ENCODE data around the gene SPR. TPM values are rescaled to one million over a fixed set of nuclear protein-coding genes. Genes with fewer than 3 reads are reported as not detected.

The SPR gene
- total and polyA plus RNA-seq, 2 donors (not counting 3 experiments of a cell fraction or from before 2014, with no cell fraction given), result 22.0 to 27.6 TPM

DNA sequence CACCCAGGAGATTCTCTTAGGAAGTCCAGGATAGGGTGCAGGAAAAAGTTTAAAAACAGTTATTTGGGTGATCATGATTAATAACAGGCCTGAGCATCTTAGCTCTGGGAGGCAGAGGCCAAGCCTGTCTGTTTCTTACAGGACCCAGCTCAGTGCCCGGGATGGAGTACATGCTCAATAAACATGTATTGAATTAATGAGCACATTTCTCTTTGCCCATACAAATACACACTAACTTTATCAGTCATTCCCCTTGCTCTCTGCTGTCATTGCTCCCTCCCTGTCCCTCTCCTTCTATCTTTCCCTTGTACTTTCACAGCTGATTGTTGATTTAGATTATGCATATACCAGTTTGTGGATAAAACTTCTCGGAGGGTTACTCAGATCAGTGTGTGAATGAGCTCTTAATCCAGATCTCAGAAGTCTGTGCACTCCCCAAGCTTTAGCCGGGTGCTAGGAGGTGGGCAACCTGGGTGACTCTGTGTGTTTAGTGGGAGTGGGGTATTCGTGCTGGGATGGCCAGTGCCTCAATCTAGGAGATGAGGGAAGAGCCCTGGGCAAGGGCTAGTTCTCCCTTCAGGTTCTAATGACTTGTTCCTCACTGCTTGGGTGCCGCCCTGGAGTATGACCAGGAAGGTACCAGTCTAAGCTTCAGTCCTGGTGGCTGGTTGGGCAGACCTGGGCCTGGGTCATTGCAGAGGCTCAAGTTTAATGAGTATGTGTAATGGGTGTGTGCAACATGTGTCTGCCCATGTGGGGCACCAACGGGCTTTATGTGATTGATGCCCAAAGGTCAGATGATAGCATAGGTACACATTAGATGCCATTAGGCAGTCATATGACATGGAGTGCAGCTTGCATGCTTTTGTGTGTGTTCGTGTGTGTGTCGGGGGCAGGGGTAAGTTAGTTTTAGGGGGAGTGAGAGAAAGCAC is 40.7 kb downstream of the SPR start:
- no peak for FAIRE-seq
- POLR2A ChIA-PET, result no interaction called here
- dilution Hi-C loops (cut with MboI; ENCODE audit: extremely low pct_ligation_motif_present, low sequenced_read_pairs), result no loop called here

More for the DNA sequence above, 40.7 kb downstream of the SPR start:
- H3K9me1 ChIP-seq (replicated peaks; ENCODE audit: control insufficient read depth, extremely low read depth, insufficient read depth, low read length), result no peaks in the 10 kb centered on the region
- no peak overlapping the region for H3K4me3 ChIP-seq (replicated peaks in 1 of 3; ENCODE audit: insufficient read depth in 1 of 3, low read depth in 1 of 3, low read length in 3 of 3)
- H3K4me2 ChIP-seq (ENCODE audit: insufficient read depth, low read length), result no peak overlapping the region
- H3K9me3 ChIP-seq (replicated peaks; ENCODE audit: control insufficient read depth, insufficient read depth, low read length), result peaks cover 3% of the 10 kb centered on the region
- no peaks in the 10 kb centered on the region for H4K20me1 ChIP-seq (replicated peaks; ENCODE audit: control insufficient read depth, extremely low read depth, insufficient read depth, low read length)
- no peak for TF ChIP-seq POLR2AphosphoS5 (IDR thresholded peaks at IDR 0.05; ENCODE audit: insufficient read depth, low read depth, low read length)
- no peak for TF ChIP-seq EZH2 (IDR thresholded peaks at IDR 0.05; ENCODE audit: borderline replicate concordance, low read depth, low read length, severe bottlenecking)
- TF ChIP-seq FOS (IDR thresholded peaks at IDR 0.05; ENCODE audit: borderline replicate concordance, insufficient read depth, low read length), result no peak
- TF ChIP-seq MYC (IDR thresholded peaks at IDR 0.05; ENCODE audit: low read depth, low read length), result no peak
- TF ChIP-seq CTCF (IDR thresholded peaks at IDR 0.05; ENCODE audit: extremely low read depth in 1 of 2, insufficient read depth in 1 of 2, low read depth in 1 of 2, low read length in 2 of 2), result no peak
- TF ChIP-seq, protein P1, sequence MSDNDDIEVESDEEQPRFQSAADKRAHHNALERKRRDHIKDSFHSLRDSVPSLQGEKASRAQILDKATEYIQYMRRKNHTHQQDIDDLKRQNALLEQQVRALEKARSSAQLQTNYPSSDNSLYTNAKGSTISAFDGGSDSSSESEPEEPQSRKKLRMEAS (IDR thresholded peaks at IDR 0.05; ENCODE audit: insufficient read depth, insufficient read length), result no peak
- TF ChIP-seq GATA2 (IDR thresholded peaks at IDR 0.05; ENCODE audit: insufficient read depth, insufficient read length, low read depth, low read length), result no peak
- no peak for TF ChIP-seq POLR2A (IDR thresholded peaks at IDR 0.05; ENCODE audit: low read depth, low read length)
- no peak for TF ChIP-seq JUN (IDR thresholded peaks at IDR 0.05; ENCODE audit: borderline replicate concordance, insufficient read depth, insufficient read length, low read depth)
- H3K79me2 ChIP-seq (ENCODE audit: control insufficient read depth, insufficient read depth, low read length), result no peaks in the 10 kb centered on the region
- H3K27me3 ChIP-seq (ENCODE audit: control insufficient read depth in 2 of 2, insufficient read depth in 2 of 2, low read length in 2 of 2), result peaks cover 72 to 77% of the 10 kb centered on the region in 2 experiments
- BruUV-seq (replicated peaks), result no TSS peak
- no peak overlapping the region for H2AFZ ChIP-seq (ENCODE audit: low read depth, low read length)
- intact Hi-C loops (cut with micrococcal nuclease), result no loop called here
- H3K27ac ChIP-seq (ENCODE audit: insufficient read depth, low read depth, low read length), result no peak overlapping the region
- DNase-seq (ENCODE audit: low read depth, low spot score), result no peak
- no peaks in the 10 kb centered on the region for H3K36me3 ChIP-seq (ENCODE audit: control insufficient read depth in 2 of 2, extremely low read depth in 1 of 2, insufficient read depth in 2 of 2, low read length in 2 of 2)
- no peaks in the 10 kb centered on the region for H3K4me1 ChIP-seq (ENCODE audit: control insufficient read depth, extremely low read depth, insufficient read depth, low read length)
- CTCF ChIA-PET, result interaction anchor here (5.3 to 5.8 kb wide), 2 partner anchors 34 to 46 kb away, joined by 25 to 26 read pairs; no protein-coding TSS in a partner anchor
- no peak overlapping the region for H3K9ac ChIP-seq (replicated peaks; ENCODE audit: extremely low read depth, insufficient read depth, low read length)
